Fibroblast of skin of back (primary cell): ENCODE results near the gene ANTXR1.

ENCODE experiments used
- DNase-seq: peaks from one replicate; pipeline ENCODE4 v3.0.0-alpha.2; 2013

The ANTXR1 gene

GRCh38 chr2:69099541-69099940, 86.6 kb downstream of the ANTXR1 start:
- DNase-seq = peak; percentile 53

GRCh38 chr2:69100220-69100723, 87.3 kb downstream of the ANTXR1 start:
- DNase-seq = no peak

DNA sequence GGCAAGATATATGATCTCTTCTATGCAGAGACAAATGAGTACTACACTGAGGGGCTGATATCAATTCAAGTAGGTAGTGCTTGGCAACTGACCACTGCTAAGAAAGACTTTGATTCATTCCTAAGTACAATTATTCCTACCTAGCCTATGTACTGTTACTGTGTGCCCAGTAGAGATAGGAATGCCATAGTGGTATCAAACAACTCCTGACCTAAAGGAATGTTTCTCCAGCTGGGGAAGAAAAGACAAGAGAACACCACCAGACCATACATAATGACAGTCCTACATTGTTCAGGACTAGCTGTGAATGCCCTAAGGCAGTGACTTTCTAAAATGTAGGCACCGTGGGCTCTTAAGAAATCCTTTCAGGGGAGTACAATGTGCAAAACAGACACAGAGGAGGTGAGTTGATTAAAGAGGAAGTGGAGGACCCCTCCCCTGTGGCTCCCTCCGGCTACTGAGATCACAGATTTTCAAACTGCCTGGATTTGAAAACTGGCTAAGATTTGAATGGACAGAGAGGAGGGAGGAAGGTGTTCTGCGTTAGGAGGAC, 89.1 kb downstream of the ANTXR1 start:
- DNase-seq = no peak

- DNase-seq = no peak
Measured at GRCh38 chr2:69103419-69103818, 90.4 kb downstream of the ANTXR1 start.

DNA sequence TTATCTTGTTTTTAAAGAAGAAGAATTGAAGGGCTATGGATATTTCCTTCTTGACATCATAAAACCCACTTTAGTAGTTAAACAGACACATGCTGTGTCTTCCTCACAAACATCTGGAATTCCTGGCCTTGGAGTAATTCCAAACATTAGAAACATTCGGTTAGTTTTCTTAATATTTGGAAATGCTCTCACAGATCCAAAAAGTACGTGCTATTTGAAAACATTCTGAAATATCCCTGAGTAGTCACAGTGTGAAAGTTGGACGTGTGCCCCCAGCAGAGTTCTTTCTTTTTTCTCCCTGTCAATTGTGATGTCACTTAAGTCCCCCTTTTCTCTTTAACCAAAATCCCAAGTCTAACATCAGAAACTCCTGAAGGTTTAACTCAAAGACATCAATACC, 91.3 kb downstream of the ANTXR1 start:
- DNase-seq = no peak

DNA sequence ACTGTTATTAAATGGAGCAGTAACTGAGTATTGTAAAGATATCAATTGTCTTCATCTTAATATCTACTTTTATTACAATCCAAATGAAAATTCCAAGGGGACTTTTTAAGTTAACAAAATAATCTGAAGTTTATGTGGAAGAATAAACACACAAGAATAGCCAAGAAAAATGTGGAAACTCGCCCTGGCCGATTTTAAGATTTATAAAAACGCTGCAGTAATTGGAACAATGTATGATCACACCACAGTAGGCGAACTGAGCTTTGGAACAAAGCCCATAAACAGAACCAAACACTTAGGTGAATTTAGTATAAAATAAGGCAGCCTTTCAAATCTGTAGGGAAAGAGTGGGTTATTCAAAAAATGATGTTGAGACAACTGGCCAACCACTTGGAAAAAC, 96.3 kb downstream of the ANTXR1 start:
- no peak for DNase-seq

DNA sequence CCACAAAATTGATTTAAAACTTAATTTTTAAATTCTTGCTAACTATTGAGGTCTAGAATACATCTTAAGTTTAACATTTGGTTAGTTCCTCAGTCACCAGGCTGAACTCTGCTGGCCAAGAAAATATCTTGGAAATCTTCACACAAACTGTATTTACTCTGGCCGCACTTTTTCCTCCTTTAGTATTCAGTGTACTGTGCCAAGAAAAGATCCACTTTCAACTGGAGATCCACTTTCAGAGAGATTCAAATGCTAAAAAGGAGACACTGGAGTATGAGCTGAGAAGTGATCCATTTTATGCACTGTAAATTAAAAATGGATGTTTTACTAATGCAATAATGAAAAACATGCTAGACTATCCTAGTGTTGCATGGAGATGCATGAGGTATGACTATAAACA, 98.1 kb downstream of the ANTXR1 start:
- no peak for DNase-seq

DNA sequence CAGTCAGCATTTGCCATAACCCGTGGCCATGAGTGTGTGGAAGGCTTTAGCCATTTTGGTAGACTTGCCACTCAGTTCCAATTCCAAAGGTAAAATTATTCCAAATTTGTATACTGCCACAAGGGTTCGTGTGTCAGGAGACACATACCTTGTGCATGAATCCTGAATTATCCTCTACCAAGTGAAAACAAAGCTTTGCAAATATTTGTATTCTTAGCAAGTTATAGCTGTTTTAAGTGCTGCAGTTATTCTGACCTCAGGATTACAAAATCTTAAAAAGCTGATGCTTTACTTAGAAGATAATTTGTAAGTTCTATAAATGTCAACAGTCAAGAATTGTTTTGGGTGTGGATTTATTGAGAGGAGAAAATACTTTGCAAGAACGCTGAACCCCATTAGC, 100.6 kb downstream of the ANTXR1 start:
- peak; percentile 50 for DNase-seq

DNA sequence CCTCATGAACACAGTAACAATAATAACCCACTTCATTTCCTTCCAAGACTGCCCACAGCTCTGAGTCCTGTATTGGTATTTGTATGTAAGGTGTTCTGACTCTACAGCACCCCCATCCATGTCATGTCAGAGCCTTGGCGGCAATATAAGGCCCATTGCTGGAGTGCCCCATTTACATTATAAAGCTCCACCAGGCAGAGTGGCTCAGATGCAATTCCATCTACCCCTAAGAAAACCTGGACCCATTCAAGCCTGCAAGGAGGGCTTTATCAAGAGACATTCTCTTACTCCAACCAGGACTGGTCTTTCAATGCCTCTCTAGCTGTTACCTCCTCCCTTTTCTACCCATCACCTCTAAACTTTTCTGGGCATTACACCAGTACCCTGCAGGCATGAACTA, 101.6 kb downstream of the ANTXR1 start:
- DNase-seq = no peak

DNA sequence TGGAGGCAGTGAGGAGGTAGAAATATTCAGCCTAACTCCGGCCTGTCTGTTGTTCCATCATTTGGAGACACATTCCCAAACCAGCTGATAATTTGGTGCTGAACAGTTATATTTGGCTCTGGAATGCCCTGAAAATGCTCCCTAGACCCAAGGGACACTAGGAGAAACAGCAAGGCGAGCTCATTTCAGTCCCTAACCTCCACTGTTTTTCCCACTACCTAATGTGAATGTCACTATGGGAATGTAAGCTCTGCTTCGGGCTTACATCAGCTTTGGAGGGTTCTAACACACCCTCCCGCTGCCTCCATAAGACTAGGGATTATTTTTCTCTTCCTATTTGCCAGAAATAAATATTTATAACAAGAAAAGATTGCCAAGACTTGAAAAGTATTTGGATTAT, 103.5 kb downstream of the ANTXR1 start:
- peak; percentile 91 for DNase-seq

DNA sequence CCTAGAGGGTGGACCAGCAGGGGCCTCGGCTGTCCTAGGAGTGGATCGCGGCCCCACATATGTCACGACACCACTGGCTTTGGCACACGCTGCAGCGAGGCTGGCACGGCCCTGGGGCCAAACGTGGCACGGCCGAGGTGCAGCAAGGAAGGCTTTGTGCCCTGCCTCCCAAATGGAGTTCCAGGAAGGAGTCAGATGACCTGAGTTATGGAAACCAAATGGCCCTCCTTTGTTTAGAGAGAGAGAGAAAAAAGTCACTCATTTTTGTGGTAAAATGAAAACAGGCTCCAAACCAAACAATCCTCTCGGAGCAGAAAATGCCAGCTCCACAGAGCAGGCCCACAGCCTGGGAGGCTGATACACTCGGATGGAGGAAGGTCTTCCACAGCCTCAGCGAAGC, 105.6 kb downstream of the ANTXR1 start:
- peak; percentile 87 for DNase-seq

- DNase-seq = no peak
Measured at GRCh38 chr2:69119104-69119894, 106.3 kb downstream of the ANTXR1 start.

DNA sequence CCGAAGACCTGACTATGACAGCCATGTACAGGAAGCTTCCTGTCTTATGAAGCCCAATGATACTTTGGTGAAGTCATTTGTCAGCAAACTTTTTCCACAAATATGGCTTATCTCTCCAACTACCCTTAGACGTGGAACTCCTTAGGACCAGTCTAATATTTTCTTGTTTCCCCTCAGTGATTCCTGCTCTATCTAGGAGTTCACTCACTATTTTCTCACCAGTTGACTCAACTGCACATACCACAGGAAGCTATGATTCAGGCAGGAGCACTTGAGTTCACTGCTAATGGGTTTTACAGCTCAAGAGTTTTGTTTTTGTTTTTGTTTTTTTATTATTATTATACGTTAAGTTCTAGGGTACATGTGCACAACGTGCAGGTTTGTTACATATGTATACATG, 109.3 kb downstream of the ANTXR1 start:
- peak; percentile 85 for DNase-seq

GRCh38 chr2:69123182-69123581, 110.2 kb downstream of the ANTXR1 start:
- no peak for DNase-seq

- DNase-seq = no peak
Measured at GRCh38 chr2:69124343-69124742, 111.4 kb downstream of the ANTXR1 start.

DNA sequence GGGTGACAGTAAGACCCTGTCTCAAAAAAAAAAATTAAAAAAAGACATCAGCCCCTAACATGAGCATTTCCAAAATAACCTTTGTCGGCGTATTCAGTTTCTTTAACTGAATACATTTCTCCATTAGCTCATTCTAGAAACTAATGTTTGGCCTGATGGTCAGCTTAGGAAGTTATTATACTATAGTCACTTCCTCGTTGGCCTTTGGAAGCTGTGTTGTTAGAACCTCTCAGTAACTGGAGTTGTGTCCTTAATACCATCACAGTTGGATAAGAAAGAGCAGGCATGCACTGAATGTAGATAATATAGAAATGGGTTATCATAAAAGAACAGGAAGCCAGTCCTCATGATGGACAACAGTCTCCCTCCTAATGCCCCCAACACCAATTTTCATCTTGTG, 112.8 kb downstream of the ANTXR1 start:
- DNase-seq = no peak

- DNase-seq = no peak
Measured at GRCh38 chr2:69126341-69126740, 113.4 kb downstream of the ANTXR1 start.

GRCh38 chr2:69131452-69131851, 118.5 kb downstream of the ANTXR1 start:
- DNase-seq = no peak

GRCh38 chr2:69131983-69132675, 119.2 kb downstream of the ANTXR1 start:
- no peak for DNase-seq

DNA sequence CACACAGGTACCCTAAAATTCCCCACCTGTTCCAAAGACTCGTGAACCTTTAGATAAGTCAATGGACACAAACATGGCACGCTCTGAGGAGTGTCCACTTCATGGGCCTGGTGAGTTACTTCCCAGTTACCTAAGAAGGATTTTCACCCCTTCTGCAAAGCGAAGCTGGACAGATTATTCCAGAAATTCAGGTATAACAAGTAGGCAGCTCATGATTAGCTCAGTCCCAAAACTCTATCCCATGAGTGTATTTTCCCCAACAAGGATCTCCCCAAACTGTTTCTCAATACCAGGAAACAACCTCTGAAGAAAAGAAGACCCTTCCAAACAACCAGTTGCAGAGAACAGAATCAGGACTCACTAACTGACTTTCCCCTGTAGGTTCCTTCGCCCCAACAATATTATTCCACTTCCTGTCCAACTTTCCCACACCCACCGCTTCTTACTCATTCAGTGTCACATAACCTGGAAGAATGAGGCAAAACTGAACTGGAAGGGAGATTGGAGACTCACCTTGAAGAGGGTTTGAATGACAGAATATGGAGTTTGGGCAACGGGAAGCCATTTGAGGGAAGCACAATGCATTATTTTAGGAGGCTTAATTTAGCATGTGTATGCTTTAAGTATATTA, 120.1 kb downstream of the ANTXR1 start:
- DNase-seq = no peak

- DNase-seq = no peak
Measured at GRCh38 chr2:69133898-69134297, 120.9 kb downstream of the ANTXR1 start.

GRCh38 chr2:69134306-69134945, 121.4 kb downstream of the ANTXR1 start:
- no peak for DNase-seq
